Measurements from ENCODE around the gene PTPRO.

The PTPRO gene

DNA sequence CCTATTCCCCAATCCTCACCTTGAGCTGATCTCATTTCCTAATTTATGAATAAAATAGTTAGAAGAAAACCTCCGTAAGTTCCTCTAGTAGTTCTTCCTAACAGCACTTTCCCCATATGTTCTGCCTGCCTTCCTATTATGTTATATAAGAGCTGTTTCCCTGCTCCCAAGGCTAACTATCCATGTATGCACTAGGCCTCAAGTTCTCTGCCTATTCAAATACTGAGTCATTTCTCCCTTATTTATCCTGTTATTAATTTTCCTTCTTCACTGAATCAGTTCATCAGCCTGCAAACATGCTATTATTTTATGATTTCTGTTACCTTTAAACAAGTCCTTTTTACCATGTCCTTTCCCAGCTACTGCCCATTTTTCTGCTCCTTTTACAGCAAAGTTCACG is 302.8 kb downstream of the PTPRO start:
- DNase-seq (ENCODE audit: low read depth) = no peak
- no peak overlapping the region for H3K4me3 ChIP-seq (ENCODE audit: low read depth, low read length)
- no peak for TF ChIP-seq MAX (IDR thresholded peaks at IDR 0.05; ENCODE audit: low read depth, low read length)
- TF ChIP-seq, protein P1, sequence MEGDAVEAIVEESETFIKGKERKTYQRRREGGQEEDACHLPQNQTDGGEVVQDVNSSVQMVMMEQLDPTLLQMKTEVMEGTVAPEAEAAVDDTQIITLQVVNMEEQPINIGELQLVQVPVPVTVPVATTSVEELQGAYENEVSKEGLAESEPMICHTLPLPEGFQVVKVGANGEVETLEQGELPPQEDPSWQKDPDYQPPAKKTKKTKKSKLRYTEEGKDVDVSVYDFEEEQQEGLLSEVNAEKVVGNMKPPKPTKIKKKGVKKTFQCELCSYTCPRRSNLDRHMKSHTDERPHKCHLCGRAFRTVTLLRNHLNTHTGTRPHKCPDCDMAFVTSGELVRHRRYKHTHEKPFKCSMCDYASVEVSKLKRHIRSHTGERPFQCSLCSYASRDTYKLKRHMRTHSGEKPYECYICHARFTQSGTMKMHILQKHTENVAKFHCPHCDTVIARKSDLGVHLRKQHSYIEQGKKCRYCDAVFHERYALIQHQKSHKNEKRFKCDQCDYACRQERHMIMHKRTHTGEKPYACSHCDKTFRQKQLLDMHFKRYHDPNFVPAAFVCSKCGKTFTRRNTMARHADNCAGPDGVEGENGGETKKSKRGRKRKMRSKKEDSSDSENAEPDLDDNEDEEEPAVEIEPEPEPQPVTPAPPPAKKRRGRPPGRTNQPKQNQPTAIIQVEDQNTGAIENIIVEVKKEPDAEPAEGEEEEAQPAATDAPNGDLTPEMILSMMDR (IDR thresholded peaks at IDR 0.05; ENCODE audit: low read depth, low read length) = no peak
- no peak for TF ChIP-seq MYC (IDR thresholded peaks at IDR 0.05; ENCODE audit: low read depth, low read length)
- TF ChIP-seq POLR2A (IDR thresholded peaks at IDR 0.05; ENCODE audit: extremely low read depth, insufficient read length) = no peak

- peak; percentile 4 for DNase-seq (ENCODE audit: low read depth)
- TF ChIP-seq MYC (IDR thresholded peaks at IDR 0.05; ENCODE audit: low read depth, low read length) (no peak), MAX (IDR thresholded peaks at IDR 0.05; ENCODE audit: low read depth, low read length) (no peak), POLR2A (IDR thresholded peaks at IDR 0.05; ENCODE audit: extremely low read depth, insufficient read length) (no peak)
- TF ChIP-seq, protein P1 (IDR thresholded peaks at IDR 0.05; ENCODE audit: low read depth, low read length) = no peak
- H3K4me3 ChIP-seq (ENCODE audit: low read depth, low read length) = no peak overlapping the region
Measured at GRCh38 chr12:15627995-15628945, 306.0 kb downstream of the PTPRO start.

DNA sequence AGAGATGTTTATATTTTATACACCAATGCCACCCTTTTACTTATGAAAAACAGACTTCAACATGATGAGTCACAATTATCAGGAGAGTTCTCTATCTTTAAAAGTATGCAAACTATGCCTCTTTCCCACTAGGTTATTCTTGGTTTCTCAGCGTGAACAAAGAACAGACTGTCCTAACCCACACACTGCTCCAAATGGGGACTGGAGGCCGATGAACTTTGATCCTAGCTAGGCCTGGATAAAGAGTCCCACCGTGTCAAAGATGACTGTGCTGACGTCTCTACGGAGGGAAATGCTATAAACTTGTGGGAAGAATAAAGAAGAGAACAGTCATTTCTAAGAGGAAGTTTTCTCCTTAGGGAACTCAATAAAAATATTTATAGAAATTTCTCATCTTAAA is 306.8 kb downstream of the PTPRO start:
- peak; percentile 22 for DNase-seq (ENCODE audit: low read depth)
- H3K4me3 ChIP-seq (ENCODE audit: low read depth, low read length) = no peak overlapping the region
- no peak for TF ChIP-seq MAX (IDR thresholded peaks at IDR 0.05; ENCODE audit: low read depth, low read length)
- no peak for TF ChIP-seq MYC (IDR thresholded peaks at IDR 0.05; ENCODE audit: low read depth, low read length)
- TF ChIP-seq, protein P1 (IDR thresholded peaks at IDR 0.05; ENCODE audit: low read depth, low read length) = no peak
- TF ChIP-seq POLR2A (IDR thresholded peaks at IDR 0.05; ENCODE audit: extremely low read depth, insufficient read length) = no peak

DNA sequence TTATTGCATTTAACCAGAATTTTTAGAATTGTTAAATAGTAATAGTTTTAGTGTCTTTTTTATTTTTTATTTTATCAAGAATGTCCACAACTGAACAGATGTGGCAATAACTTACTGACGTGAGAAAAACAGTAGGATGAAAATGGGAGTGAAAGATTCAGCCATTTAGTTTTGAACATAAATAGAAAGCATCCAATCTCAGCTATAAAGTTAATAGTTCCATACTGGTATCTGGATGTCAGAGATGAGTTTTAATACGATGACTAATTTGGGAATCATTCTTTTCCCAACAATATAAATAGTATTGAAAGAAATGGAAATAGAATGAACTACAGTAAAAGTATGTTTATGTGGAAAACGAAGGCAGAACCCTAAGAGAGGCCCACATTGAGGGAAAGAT is 307.5 kb downstream of the PTPRO start:
- no peak for DNase-seq (ENCODE audit: low read depth)
- TF ChIP-seq MAX (IDR thresholded peaks at IDR 0.05; ENCODE audit: low read depth, low read length) (no peak), MYC (IDR thresholded peaks at IDR 0.05; ENCODE audit: low read depth, low read length) (no peak), POLR2A (IDR thresholded peaks at IDR 0.05; ENCODE audit: extremely low read depth, insufficient read length) (no peak)
- TF ChIP-seq, protein P1 (IDR thresholded peaks at IDR 0.05; ENCODE audit: low read depth, low read length) = no peak
- H3K4me3 ChIP-seq (ENCODE audit: low read depth, low read length) = no peak overlapping the region

- DNase-seq (ENCODE audit: low read depth) = no peak
- no peak for TF ChIP-seq POLR2A (IDR thresholded peaks at IDR 0.05; ENCODE audit: extremely low read depth, insufficient read length)
- no peak for TF ChIP-seq MYC (IDR thresholded peaks at IDR 0.05; ENCODE audit: low read depth, low read length)
- TF ChIP-seq, protein P1 (IDR thresholded peaks at IDR 0.05; ENCODE audit: low read depth, low read length) = no peak
- TF ChIP-seq MAX (IDR thresholded peaks at IDR 0.05; ENCODE audit: low read depth, low read length) = no peak
- H3K4me3 ChIP-seq (ENCODE audit: low read depth, low read length) = no peak overlapping the region
Measured at GRCh38 chr12:15631007-15631715, 308.9 kb downstream of the PTPRO start.

Measured in NB4 (cell line).